GM18861 (cell line): ENCODE measurements around the gene RNF227.
"Not testable (repeated sequence)": the region's sequence is repeated elsewhere in the genome, so short reads cannot be mapped to it uniquely, and the experiment has no call there.

Experiments
- ATAC-seq: cut with Tn5 transposase; IDR thresholded peaks from one replicate; pipeline ENCODE4 v1.9.1; 2021; ENCODE audit not compliant: unreplicated experiment

Gene RNF227

DNA sequence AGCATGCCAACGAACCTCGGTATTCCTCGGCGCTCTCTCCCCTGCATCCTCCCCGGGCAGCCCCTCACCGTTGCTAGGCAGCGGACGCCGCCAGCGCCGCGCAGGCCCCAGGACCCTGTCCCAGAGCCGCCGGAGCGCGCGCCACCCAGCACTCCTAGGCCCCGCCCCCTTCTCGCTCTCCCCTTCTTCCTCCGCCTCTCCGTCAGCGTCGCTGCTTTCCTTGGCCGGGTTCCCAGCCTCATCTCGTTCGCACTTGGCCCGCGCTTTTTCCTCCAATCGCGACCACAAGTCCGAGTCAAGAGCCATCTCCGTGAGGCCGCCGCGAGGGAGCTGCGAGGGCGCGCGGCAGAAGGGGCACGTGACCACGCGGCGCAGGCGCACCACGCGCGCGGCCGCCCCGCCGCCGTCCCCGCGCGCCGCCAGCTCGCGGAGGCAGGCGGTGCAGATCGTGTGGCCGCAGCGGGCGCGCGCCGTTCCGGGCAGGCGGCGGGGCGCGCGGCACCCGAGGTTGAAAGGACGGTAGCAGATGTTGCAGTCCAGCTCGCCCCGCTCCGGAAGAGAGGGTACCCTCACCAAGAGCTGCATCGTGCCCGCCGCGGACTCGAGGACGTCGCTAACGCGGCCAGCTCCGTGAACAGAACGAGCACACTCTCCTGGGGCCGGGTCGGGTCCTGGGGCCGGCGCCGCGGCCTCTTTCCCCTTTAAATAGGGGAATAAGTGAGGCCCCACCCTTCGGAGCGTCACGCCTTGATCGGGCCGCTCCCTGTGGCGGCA, at the start of gene RNF227:
Gene RNF227, minus strand, starts transcription at position 679 of the 774 bp plus-strand sequence. Its CDS starts 94 bp downstream, at position 585.
- ATAC-seq, result peak; percentile 54

DNA sequence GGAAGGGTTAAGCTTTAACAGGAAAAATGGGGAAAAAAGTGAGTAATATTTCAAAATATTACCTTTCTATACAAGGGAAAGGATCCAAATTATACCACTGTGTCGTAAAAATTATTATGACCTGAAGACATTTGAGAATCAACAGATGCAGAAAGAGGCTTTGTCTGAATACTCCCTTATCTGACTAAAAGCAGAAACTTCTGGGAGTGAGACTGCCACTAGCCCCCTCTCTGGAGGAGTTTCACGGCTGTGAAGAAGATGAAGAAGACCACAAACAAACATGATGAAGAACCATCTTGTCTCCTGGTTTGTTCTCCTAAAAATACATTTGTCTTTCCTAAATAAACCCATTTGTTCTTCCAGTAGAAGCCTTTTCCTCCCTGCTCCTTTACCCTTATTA, 45.3 kb upstream of the RNF227 start:
- no peak for ATAC-seq

DNA sequence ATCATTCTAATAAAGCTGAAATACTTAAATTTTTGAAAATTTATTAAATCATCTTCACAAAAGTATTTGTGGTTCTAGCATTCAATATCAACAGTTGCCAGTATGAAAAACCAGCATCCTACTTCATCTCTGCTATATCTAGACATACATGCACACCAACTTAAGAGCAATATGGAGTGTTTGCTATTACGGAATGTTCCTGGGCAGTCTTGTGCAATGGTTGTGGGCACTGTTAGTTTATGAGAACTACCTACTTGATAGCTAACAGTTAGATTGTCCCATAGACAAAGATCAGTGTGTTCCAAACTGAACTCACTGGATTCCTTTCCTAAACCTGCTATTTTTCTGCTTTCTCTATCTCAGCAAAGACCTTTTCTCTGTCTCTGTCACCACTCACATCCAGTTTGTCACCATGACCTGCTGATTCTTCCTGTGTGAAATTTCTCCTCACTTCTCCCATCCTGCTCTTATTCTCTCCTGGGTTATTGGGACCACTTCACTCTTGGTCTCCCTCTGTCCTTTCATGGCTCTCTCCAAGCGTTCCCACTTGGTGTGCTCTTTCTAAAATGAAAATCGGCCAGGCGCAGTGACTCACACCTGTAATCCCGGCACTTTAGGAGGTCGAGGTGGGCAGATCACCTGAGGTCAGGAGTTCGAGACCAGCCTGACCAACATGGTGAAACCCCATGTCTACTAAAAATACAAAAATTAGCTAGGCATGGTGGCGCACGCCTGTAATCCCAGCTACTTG, 43.6 kb upstream of the RNF227 start:
- no peak for ATAC-seq

DNA sequence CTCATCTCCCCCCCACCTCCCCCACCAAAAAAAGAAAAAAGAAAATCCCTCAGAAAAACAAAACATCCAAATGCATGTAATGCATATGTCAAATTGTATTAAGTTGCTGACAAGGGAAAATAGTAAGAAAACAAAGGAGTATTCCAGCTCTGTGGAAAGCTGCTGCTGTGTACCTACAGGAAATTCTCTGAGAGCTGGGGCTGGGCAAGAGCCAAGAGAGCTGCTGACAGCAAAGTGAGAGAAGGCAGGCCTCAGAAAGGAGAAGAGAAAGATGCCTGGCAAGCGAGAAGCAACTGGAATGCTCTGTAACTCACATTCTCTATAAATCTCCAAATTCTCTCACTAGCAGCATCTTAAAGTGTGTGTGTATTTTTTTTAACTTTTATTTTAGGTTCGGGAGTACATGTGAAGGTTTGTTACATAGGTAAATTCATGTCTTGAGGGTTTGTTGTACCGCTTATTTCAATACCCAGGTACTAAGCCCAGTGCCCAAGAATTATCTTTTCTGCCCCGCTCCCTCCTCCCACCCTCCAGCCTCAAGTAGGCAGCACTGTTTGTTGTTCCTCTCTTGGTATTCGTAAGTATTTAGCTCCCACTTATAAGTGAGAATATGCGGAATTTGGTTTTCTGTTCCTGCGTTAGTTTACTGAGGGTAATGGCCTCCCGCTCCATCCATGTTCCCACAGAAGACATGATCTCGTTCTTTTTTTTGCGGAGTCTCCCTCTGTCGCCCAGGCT, 40.3 kb upstream of the RNF227 start:
- no peak for ATAC-seq

DNA sequence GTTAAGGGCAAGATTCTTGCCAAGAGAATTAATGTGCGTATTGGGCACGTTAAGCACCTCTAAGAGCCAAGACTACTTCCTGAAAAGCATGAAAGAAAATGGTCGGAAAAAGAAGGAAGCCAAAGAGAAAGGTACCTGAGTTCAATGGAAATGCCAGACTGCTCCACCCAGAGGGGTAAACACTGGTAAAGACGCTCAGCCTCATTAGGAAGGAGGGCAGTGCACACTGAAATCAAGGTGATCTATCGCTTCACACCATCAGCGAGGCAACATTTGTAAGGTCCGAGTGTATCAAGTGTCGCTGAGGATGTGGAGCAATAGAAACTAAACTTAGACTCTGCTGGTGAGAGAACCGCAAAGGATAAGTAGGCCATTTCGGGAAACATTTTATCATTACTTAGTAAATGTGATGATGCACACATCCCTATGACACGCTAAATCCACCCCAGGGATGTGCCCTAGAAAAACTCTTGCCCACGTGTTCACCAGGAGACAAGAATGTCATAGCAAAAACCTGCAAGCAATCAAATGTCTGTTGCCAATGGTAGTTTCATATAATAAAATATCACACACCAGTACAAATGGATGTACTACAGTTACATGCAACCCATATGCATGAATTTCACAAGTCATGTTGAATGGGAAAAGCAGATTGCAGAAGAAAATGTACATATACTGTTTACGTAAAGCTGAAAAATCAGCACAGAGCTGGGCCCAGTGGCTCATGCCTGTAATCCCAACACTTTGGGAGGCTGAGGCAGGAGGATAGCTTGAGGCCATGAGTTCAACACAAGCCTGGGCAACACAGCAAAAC, 39.5 kb upstream of the RNF227 start:
- ATAC-seq, result no peak

DNA sequence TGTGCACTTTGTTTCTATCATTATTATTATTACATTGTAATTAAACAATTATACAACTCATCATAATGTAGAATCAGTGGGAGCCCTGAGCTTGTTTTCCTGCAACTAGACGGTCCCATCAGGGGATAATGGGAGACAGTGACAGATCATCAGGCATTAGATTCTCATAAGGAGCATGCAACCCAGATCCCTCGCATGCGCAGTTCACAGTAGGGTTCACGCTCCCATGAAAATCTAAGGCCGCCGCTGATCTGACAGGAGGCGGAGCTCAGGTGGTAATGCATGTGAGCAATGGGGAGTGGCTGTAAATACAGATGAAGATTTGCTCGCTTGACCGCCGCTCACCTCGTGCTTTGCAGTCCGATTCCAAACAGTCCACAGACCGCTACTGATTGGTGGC, 37.2 kb upstream of the RNF227 start:
- ATAC-seq, result not testable (repeated sequence)

DNA sequence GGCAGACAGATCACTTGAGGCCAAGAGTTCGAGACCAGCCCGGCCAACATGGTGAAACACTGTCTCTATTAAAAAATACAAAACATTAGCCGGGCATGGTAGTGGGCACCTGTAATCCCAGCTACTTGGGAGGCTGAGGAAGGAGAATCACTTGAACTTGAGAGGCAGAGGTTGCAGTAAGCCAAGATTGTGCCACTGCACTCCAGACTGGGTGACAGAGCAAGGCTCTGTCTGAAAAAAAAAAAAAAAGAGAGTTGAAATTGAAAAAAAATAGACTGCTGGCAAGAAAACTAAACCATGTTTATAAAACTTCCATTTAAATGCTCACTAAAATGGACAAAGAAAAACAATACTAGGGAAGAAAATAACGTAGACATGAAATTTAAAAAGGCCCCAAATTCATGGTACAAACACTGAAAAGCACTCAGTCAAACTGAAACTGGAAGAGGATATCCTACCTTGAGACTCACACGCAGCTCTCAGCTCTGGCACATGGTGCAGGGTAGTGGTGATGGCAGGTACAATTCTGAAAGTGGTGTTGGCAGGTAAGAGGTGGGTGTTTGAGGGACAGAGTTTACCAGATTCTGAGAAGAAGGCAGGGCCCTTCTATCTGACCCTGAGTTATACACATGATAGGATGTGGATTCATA, 35.2 kb upstream of the RNF227 start:
- ATAC-seq, result peak; percentile 77

DNA sequence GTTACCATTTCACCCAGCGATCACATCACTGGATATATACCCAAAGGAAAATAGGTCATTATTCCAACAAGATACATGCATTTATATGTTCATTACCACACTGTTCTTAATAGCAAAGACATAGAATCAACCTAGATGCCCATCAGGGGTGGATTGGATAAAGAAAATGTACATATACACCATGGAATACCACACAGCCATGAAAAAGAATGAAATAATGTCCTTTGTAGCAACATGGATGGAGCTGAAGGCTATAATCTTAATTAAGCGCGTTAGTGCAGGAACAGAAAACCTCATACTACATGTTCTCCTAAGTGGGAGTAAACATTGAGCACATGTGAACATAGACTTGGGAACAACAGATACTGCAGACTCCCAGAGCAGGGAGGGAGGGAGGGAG, 34.5 kb upstream of the RNF227 start:
- ATAC-seq, result no peak

DNA sequence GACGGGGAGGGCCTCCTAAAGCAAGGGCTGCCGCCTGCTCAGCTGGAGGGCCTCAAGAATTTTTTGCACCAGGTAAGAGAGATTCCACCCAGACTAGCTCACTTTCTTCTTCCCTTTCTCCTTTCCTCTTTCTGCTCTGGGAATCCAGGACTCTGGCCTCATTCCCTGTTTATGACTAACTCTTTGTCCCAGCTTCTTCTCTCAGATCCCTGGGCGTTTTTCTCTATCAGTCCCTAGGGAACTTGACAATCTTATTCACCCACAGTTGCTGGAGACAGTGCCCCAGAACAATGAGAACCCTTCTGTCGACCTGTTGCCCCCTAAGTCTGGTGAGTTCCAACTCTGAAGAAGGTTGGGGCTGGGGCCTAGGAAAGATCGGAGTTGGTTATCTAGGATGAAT, 31.6 kb upstream of the RNF227 start:
- no peak for ATAC-seq

DNA sequence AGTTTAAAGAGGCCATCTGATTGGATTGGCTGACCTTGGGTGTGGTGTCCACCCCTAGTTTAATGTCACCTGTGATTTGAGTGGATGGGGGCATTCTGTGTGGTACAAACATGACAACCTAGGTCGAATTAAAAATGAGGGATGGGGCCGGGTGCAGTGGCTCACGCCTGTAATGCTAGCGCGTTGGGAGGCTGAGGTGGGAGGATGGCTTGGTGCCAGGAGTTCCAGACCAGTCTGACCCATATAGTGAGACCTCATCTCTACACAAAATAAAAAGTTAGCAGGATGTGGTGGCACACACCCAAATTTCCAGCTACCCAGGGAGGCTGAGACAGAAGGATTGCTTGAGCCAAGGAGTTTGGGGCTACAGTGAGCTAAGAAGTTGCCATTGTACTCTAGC, 30.4 kb upstream of the RNF227 start:
- ATAC-seq, result no peak

DNA sequence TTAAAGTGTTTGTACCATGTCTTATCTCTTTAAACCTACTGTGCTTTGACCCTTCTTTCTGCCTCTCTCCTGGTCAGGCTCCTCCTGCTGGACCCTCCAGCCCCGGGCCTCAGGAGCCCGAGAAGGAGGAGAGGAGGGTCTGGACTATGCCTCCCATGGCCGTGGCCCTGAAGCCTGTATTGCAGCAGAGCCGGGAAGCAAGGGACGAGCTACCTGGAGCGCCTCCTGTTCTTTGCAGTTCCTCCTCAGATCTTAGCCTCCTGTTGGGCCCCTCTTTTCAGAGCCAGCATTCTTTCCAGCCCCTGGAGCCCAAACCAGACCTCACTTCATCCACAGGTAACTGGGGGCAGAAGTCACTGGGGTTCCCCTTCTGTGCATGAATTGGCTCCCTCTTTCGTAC, 29.6 kb upstream of the RNF227 start:
- no peak for ATAC-seq

DNA sequence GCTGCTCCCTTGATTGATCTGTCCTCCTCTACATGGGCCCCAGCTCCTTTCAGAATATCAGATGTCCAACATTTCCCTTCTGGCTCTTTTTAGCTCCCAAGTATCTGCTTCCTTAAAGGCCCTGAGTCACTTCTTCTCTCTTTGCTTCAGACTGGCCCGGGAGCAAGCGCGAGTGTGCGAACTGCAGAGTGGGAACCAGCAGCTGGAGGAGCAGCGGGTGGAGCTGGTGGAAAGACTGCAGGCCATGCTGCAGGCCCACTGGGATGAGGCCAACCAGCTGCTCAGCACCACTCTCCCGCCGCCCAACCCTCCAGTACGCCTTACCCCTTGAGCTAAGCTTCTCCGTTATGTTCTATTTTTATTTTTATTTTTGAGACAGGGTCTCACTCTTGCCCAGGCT, 28.2 kb upstream of the RNF227 start:
- no peak for ATAC-seq

DNA sequence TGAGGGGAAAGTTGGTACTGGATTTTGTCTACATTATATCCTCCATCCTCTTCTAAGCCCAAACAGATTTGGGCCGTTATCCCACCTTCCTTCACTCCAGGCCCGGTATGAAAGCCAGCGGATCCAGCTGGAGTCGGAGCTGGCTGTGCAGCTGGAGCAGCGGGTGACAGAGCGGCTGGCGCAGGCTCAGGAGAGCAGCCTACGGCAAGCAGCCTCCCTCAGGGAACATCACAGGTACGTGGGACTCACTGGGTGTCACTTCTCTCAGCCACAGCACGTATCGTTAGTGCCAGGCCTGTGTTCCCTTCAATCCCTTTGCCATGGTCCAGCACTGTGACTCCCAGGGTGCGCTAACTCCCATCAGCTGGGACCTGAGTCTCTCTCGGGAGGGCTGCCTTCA, 27.2 kb upstream of the RNF227 start:
- no peak for ATAC-seq

DNA sequence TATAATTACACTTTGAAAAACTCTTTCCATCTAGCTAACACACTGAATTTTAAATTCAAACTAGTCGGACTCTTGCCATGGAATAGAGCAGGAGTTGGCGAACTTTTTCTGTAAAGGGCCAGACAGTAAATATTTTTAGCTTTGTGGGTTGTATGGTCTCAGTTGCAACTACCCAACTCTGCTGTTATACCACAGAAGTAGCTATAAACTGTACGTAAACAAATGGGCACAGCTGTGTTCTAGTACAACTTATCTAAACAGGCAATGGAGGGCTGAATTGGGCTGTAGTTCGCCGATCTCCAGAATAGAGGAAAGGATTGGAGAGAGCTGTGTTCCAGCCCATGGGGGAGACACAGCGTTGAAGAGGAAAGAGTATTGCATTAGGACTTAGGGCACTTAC, 24.7 kb upstream of the RNF227 start:
- ATAC-seq, result no peak

DNA sequence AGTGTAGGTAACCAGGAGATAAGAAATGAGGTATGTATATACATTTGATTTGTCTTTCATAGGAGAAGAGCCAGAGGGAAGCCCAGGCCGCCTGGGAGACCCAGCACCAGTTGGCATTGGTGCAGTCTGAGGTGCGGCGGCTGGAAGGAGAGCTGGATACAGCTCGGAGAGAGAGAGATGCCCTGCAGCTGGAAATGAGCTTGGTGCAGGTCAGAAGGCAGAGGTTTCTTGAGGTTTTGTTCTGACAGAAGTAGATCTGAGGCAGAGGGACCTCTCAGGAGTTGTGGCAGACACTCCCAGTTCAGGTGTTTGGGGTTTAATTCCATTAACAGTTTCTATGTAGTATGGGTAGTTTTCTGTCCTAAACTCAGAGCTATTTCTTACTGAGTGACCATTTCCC, 23.9 kb upstream of the RNF227 start:
- no peak for ATAC-seq

DNA sequence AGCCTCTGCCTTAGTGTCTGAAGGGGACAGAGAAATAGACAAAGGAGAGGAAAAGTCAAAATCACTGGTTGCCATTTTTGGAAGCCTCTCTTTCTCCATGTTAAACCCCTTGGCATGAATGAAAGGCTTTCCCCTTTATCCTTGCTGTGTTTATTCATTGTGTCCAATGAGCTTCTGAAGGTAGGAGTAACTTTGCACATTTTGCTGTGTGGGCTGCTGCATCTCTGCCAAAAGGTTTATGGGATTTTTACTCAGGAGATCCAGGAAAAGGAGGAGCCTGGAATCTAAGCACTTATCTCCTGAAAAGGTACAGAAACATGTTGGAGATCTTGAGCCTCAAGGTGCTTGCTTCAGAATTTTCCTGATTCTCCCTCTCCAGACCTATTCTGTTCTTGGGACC, 19.8 kb upstream of the RNF227 start:
- ATAC-seq, result no peak

DNA sequence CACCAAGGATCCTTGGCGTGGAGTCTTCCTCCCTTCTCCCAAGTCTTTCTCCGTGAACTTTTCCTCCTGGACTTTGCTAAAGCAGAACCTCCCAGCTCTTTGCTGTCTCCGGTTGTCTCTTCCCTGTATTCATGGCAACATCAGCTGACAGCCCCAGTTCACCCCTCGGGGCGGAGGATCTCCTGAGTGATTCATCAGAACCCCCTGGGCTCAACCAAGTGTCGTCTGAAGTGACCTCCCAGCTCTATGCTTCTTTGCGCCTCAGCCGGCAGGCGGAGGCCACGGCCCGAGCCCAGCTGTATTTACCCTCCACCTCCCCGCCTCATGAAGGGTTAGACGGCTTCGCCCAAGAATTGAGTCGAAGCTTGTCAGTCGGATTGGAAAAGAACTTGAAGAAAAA, 16.9 kb upstream of the RNF227 start:
- ATAC-seq, result no peak

DNA sequence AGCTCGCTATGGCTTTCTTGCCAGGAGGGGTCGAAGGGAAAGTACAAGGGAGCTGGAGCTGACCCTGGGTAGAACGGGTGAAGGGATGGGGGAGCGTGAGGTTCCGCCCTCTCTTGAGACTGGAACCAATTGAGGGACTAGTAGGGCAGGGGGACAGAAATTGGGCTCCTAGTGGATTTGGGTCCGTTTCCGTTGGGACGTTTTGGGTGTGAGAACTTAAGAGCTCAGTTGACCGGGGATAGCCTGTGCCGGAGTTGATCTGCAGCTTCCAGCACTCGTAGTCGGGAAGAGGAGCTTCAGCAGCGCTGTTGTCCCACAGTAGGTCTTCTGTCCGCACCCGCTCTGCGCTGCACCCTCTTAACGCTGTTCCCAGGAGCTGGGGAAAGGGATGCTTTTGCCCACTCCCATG, 16.4 kb upstream of the RNF227 start:
- ATAC-seq, result no peak

DNA sequence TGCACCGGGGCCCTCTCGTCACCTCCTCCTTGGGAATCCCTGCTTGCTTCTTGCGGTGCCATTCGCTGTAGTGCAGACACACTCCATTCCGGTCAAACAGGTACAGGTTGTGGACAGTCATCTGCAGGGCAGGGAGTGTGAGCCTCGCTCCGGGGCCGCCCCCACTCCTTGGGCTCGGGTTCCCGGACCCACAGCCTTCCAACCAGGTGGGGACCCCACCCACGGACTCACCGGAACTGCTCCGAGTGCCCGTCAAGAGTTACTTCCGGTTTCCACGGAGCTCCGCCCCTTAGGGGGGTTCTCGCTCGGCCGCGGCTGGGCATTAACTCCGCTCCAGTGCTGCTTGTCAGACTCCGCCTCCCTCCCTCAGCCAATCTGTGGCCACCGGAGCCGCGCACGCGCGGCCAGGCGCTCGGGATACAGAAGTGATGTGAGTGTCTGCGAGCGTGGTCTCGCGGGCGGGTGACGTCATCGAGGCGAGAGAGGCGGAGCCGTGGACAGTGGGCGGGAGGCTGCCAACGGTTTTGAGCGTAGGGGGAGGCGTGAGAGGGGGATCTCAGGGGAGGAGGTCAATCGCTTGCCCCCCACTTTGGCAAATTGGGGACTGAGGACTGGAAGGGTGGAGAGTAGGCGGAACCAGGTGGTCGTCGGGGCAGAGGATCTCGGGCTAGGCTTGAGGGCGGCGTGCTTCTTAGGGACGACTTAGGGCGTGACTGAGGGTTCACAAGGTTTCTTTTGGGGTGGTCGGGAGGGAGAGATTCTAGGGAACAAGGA, 15.8 kb upstream of the RNF227 start, which contains the start of the genes CNTROB and TRAPPC1:
Gene CNTROB, plus strand, starts transcription at position 498 of the 774 bp plus-strand sequence. CDS start 874 bp downstream, outside the sequence.
Gene TRAPPC1, minus strand, starts transcription at position 238 of the 774 bp plus-strand sequence. Its CDS starts 117 bp downstream, at position 121.
- ATAC-seq, result peak; percentile 93
